Loucy (cell line): ENCODE measurements around the gene ATP6V1G2.
A peak's percentile ranks its signal among the peaks of the same experiment; 100 is the strongest.

Source experiments
- H2AFZ ChIP-seq: fragments of 200-600 bp; sonication (generic); 2 replicates; pipeline ENCODE4 v1.6.0; 2016; ENCODE audit warnings: antibody characterized with exemption, mild to moderate bottlenecking, low read length, moderate library complexity
- H3F3A ChIP-seq: fragments of 200-600 bp; 2 replicates; pipeline ENCODE4 v1.6.0; 2016; ENCODE audit warnings: antibody characterized with exemption, low read depth, mild to moderate bottlenecking
- H3K27me3 ChIP-seq: fragments of 200-600 bp; sonication (generic); 2 replicates; pipeline ENCODE4 v1.6.1; 2014; ENCODE audit warnings: low read length, mild to moderate bottlenecking; ENCODE audit not compliant: insufficient read depth, poor library complexity, severe bottlenecking
- H3K36me3 ChIP-seq: fragments of 200-600 bp; sonication (generic); 2 replicates; pipeline ENCODE4 v1.6.1; 2016; ENCODE audit warnings: low read length; ENCODE audit not compliant: insufficient read depth
- H3K4me1 ChIP-seq: fragments of 200-600 bp; sonication (generic); 2 replicates; pipeline ENCODE4 v1.5.1; 2014; ENCODE audit warnings: low read length, mild to moderate bottlenecking; ENCODE audit not compliant: insufficient read depth, poor library complexity, severe bottlenecking
- H3K4me2 ChIP-seq: fragments of 200-600 bp; sonication (generic); 2 replicates; pipeline ENCODE4 v1.6.0; 2014; ENCODE audit warnings: antibody characterized with exemption, low read length, low read depth, mild to moderate bottlenecking; ENCODE audit not compliant: poor library complexity, severe bottlenecking
- H3K4me3 ChIP-seq: fragments of 200-600 bp; sonication (generic); 2 replicates; pipeline ENCODE4 v1.5.1; 2014; ENCODE audit warnings: low read length, mild to moderate bottlenecking, mixed read lengths; ENCODE audit not compliant: poor library complexity, severe bottlenecking
- H3K79me2 ChIP-seq: fragments of 200-600 bp; sonication (generic); 2 replicates; pipeline ENCODE4 v1.6.1; 2014; ENCODE audit warnings: low read length; ENCODE audit not compliant: insufficient read depth
- H3K9ac ChIP-seq: fragments of 200-600 bp; sonication (generic); 2 replicates; pipeline ENCODE4 v1.6.0; 2014; ENCODE audit warnings: mild to moderate bottlenecking, low read depth, low read length, moderate library complexity; ENCODE audit not compliant: poor library complexity, severe bottlenecking
- H3K9me2 ChIP-seq: fragments of 200-600 bp; sonication (generic); replicated peaks from 2 replicates; pipeline ENCODE4 v1.6.1; 2016; ENCODE audit warnings: low read depth, low read length, mixed read lengths
- H3K9me3 ChIP-seq: fragments of 200-600 bp; sonication (generic); 2 replicates; pipeline ENCODE4 v1.6.1; 2014; ENCODE audit warnings: mild to moderate bottlenecking, antibody characterized with exemption, low read length, low read depth; ENCODE audit not compliant: insufficient read depth
- H4K20me1 ChIP-seq: fragments of 200-600 bp; sonication (generic); 2 replicates; pipeline ENCODE4 v1.6.0; 2014; ENCODE audit warnings: antibody characterized with exemption, low read length, mild to moderate bottlenecking; ENCODE audit not compliant: insufficient read depth, poor library complexity, severe bottlenecking
- EZH2phosphoT487 ChIP-seq: fragments of 200-600 bp; IDR thresholded peaks from 2 replicates; pipeline ENCODE4 v1.6.1; 2018; ENCODE audit warnings: antibody characterized with exemption, mild to moderate bottlenecking, moderate library complexity, borderline replicate concordance
- TF ChIP-seq, protein P1 (sequence below): fragments of 200-600 bp; sonication (generic); conservative IDR thresholded peaks from 2 replicates; pipeline ENCODE4 v1.5.1; 2014; ENCODE audit warnings: mild to moderate bottlenecking, antibody characterized with exemption, low read length

ATP6V1G2 gene

GRCh38 chr6:31495580-31495979 is 50.8 kb downstream of the ATP6V1G2 start:
- no peaks in the 10 kb centered on the region for H3F3A ChIP-seq
- peaks cover 14% of the 10 kb centered on the region for H4K20me1 ChIP-seq
- no peaks in the 10 kb centered on the region for H3K27me3 ChIP-seq
- TF ChIP-seq, protein P1, sequence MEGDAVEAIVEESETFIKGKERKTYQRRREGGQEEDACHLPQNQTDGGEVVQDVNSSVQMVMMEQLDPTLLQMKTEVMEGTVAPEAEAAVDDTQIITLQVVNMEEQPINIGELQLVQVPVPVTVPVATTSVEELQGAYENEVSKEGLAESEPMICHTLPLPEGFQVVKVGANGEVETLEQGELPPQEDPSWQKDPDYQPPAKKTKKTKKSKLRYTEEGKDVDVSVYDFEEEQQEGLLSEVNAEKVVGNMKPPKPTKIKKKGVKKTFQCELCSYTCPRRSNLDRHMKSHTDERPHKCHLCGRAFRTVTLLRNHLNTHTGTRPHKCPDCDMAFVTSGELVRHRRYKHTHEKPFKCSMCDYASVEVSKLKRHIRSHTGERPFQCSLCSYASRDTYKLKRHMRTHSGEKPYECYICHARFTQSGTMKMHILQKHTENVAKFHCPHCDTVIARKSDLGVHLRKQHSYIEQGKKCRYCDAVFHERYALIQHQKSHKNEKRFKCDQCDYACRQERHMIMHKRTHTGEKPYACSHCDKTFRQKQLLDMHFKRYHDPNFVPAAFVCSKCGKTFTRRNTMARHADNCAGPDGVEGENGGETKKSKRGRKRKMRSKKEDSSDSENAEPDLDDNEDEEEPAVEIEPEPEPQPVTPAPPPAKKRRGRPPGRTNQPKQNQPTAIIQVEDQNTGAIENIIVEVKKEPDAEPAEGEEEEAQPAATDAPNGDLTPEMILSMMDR, result no peak
- no peak for TF ChIP-seq EZH2phosphoT487
- peaks cover 55% of the 10 kb centered on the region for H3K79me2 ChIP-seq
- H2AFZ ChIP-seq, result no peak overlapping the region
- no peaks in the 10 kb centered on the region for H3K9me3 ChIP-seq
- H3K4me2 ChIP-seq, result peak overlapping the region; percentile 93
- peaks cover 37% of the 10 kb centered on the region for H3K4me1 ChIP-seq
- H3K9me2 ChIP-seq, result no peaks in the 10 kb centered on the region
- peak overlapping the region; percentile 94 for H3K9ac ChIP-seq
- H3K4me3 ChIP-seq, result peak overlapping the region; percentile 94
- H3K36me3 ChIP-seq, result no peaks in the 10 kb centered on the region
